Measurements from ENCODE around the gene CFAP74.

CFAP74 gene

GRCh38 chr1:2000432-2000831 is 3.2 kb downstream of the CFAP74 start:
- no peak for TF ChIP-seq TEAD4 (IDR thresholded peaks at IDR 0.05)
- TF ChIP-seq TCF12 (IDR thresholded peaks at IDR 0.05; ENCODE audit: low read depth): no peak
- TF ChIP-seq ZBTB7A (IDR thresholded peaks at IDR 0.05; ENCODE audit: low read depth): no peak
- TF ChIP-seq CEBPB (IDR thresholded peaks at IDR 0.05): no peak
- no peak for TF ChIP-seq USF1 (IDR thresholded peaks at IDR 0.05)
- no peak for TF ChIP-seq YY1 (IDR thresholded peaks at IDR 0.05; ENCODE audit: low read depth)
- TF ChIP-seq MAX (IDR thresholded peaks at IDR 0.05): no peak
- no peak for TF ChIP-seq CREB1 (IDR thresholded peaks at IDR 0.05; ENCODE audit: low read depth)
- TF ChIP-seq EP300 (IDR thresholded peaks at IDR 0.05; ENCODE audit: borderline replicate concordance): no peak
- TF ChIP-seq FOXM1 (IDR thresholded peaks at IDR 0.05; ENCODE audit: borderline replicate concordance, low read depth): no peak
- no peak for TF ChIP-seq EGR1 (IDR thresholded peaks at IDR 0.05)
- TF ChIP-seq RAD21 (IDR thresholded peaks at IDR 0.05; ENCODE audit: low read depth): no peak
- TF ChIP-seq NFIC (IDR thresholded peaks at IDR 0.05): no peak
- TF ChIP-seq TAF1 (IDR thresholded peaks at IDR 0.05; ENCODE audit: low read depth): no peak
- TF ChIP-seq REST (IDR thresholded peaks at IDR 0.05; ENCODE audit: low read depth): no peak

- TF ChIP-seq MAX (IDR thresholded peaks at IDR 0.05): no peak
Measured at GRCh38 chr1:1997576-1997975, 6.0 kb downstream of the CFAP74 start.

- TF ChIP-seq CEBPB (IDR thresholded peaks at IDR 0.05) (no peak), USF1 (IDR thresholded peaks at IDR 0.05) (no peak), EP300 (IDR thresholded peaks at IDR 0.05; ENCODE audit: borderline replicate concordance) (no peak), NFIC (IDR thresholded peaks at IDR 0.05) (no peak), ZBTB7A (IDR thresholded peaks at IDR 0.05; ENCODE audit: low read depth) (no peak), EGR1 (IDR thresholded peaks at IDR 0.05) (no peak), TCF12 (IDR thresholded peaks at IDR 0.05; ENCODE audit: low read depth) (no peak), TAF1 (IDR thresholded peaks at IDR 0.05; ENCODE audit: low read depth) (no peak), TEAD4 (IDR thresholded peaks at IDR 0.05) (no peak), CREB1 (IDR thresholded peaks at IDR 0.05; ENCODE audit: low read depth) (no peak), REST (IDR thresholded peaks at IDR 0.05; ENCODE audit: low read depth) (no peak), FOXM1 (IDR thresholded peaks at IDR 0.05; ENCODE audit: borderline replicate concordance, low read depth) (no peak), RAD21 (IDR thresholded peaks at IDR 0.05; ENCODE audit: low read depth) (no peak)
Measured at GRCh38 chr1:1996207-1996651, 7.4 kb downstream of the CFAP74 start.

GRCh38 chr1:1994536-1994935 is 9.1 kb downstream of the CFAP74 start:
- TF ChIP-seq REST (IDR thresholded peaks at IDR 0.05; ENCODE audit: low read depth) (no peak), RAD21 (IDR thresholded peaks at IDR 0.05; ENCODE audit: low read depth) (no peak), CEBPB (IDR thresholded peaks at IDR 0.05) (no peak), USF1 (IDR thresholded peaks at IDR 0.05) (no peak), ZBTB7A (IDR thresholded peaks at IDR 0.05; ENCODE audit: low read depth) (no peak), YY1 (IDR thresholded peaks at IDR 0.05; ENCODE audit: low read depth) (no peak), NFIC (IDR thresholded peaks at IDR 0.05) (no peak), FOXM1 (IDR thresholded peaks at IDR 0.05; ENCODE audit: borderline replicate concordance, low read depth) (no peak), MAX (IDR thresholded peaks at IDR 0.05) (no peak), EP300 (IDR thresholded peaks at IDR 0.05; ENCODE audit: borderline replicate concordance) (no peak), CREB1 (IDR thresholded peaks at IDR 0.05; ENCODE audit: low read depth) (no peak)
